ENCODE data around the gene ENPEP.
A peak's percentile ranks its signal among the peaks of the same experiment; 100 is the strongest.

The ENPEP gene

DNA sequence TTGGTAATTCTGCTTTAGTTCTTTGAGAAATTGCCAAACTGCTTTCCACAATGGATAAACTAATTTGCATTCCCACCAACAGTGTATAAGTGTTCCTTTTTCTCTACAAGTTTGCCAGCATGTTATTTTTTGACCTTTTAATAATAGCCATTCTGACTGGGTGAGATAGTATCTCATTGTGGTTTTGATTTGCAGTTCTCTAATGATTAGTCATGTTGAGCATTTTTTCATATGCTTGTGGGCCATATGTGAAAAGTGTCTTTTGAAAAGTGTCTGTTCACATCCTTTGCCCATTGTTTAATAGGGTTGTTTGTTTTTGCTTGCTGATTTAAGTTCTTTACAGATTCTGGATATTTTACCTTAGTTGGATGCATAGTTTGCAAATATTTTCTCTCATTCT is 25.9 kb downstream of the ENPEP start:
- no peak for DNase-seq
- peaks cover 18% of the 10 kb centered on the region for H3K9me3 Mint-ChIP-seq
- peaks cover 7% of the 10 kb centered on the region for H3K36me3 Mint-ChIP-seq (ENCODE audit: low read depth)
- peaks cover 18% of the 10 kb centered on the region for H3K4me1 Mint-ChIP-seq
- no peak overlapping the region for H3K4me3 Mint-ChIP-seq
- TF ChIP-seq, protein P1, sequence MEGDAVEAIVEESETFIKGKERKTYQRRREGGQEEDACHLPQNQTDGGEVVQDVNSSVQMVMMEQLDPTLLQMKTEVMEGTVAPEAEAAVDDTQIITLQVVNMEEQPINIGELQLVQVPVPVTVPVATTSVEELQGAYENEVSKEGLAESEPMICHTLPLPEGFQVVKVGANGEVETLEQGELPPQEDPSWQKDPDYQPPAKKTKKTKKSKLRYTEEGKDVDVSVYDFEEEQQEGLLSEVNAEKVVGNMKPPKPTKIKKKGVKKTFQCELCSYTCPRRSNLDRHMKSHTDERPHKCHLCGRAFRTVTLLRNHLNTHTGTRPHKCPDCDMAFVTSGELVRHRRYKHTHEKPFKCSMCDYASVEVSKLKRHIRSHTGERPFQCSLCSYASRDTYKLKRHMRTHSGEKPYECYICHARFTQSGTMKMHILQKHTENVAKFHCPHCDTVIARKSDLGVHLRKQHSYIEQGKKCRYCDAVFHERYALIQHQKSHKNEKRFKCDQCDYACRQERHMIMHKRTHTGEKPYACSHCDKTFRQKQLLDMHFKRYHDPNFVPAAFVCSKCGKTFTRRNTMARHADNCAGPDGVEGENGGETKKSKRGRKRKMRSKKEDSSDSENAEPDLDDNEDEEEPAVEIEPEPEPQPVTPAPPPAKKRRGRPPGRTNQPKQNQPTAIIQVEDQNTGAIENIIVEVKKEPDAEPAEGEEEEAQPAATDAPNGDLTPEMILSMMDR (IDR thresholded peaks at IDR 0.05) = no peak
- H3K27me3 Mint-ChIP-seq (ENCODE audit: low read depth, poor library complexity) = peaks cover 5% of the 10 kb centered on the region
- no peak overlapping the region for H3K27ac Mint-ChIP-seq

DNA sequence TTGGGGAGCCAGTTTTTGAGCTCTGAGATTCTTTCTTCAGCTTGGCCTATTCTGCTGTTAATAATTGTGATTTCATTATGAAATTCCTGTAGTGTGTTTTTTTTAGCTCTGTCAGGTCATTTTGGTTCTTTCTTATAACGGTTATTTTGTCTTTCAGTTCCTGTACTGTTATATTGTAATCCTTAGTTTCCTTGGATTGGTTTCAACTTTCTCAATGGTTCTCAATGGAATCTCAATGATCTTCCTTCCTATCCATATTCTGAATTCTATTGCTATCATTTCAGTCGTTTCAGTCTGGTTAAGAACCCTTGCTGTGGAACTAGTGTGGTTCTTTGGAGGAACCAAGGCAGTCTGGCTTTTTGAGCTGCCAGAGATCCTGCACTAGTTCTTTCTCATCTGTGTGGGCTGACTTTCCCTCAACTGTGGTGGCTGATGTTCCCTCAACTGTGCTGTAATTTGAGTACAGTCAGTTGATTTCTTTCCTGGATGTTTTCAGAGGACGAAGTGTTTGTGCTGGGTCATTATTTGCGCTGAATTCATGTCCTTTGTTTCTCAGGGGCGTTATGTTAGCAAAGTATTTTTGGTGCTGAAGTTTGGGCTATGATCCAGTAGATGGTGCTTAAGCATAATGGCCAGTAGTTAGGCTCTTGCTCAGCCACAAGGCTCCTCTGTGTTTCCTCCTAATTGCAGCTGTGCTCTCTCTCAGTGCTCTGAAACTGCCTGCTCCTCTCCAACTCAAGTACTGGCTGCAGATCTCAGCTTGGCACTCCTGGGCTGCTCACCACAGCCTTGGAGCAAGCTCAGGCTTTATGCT is 27.5 kb downstream of the ENPEP start:
- TF ChIP-seq, protein P1 (IDR thresholded peaks at IDR 0.05) = no peak
- H3K4me1 Mint-ChIP-seq = peaks cover 18% of the 10 kb centered on the region
- H3K27me3 Mint-ChIP-seq (ENCODE audit: low read depth, poor library complexity) = peaks cover 5% of the 10 kb centered on the region
- no peak for DNase-seq
- H3K4me3 Mint-ChIP-seq = no peak overlapping the region
- peak overlapping the region; percentile 60 for H3K27ac Mint-ChIP-seq
- peaks cover 7% of the 10 kb centered on the region for H3K36me3 Mint-ChIP-seq (ENCODE audit: low read depth)
- peaks cover 18% of the 10 kb centered on the region for H3K9me3 Mint-ChIP-seq

DNA sequence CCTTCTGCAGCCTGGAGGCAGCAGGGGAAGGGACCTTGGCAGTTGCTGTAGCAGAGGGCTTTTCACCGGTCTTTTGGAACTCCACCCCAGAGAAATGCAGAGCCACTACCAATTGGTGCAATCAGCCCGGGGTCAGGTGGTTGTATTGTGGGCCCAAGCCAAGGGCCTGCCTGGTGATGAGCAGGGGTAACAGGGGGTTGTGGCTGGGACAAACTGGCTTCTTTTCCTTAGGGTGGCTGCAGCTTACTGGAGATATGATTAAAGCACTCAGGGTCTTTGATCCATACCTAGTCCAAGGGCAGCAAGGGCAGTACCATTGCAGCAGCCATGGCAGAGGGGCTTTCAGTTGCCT is 28.1 kb downstream of the ENPEP start:
- H3K36me3 Mint-ChIP-seq (ENCODE audit: low read depth) = peaks cover 7% of the 10 kb centered on the region
- no peak overlapping the region for H3K4me3 Mint-ChIP-seq
- TF ChIP-seq, protein P1 (IDR thresholded peaks at IDR 0.05) = no peak
- H3K27ac Mint-ChIP-seq = no peak overlapping the region
- H3K9me3 Mint-ChIP-seq = peaks cover 18% of the 10 kb centered on the region
- H3K27me3 Mint-ChIP-seq (ENCODE audit: low read depth, poor library complexity) = peaks cover 5% of the 10 kb centered on the region
- no peak for DNase-seq
- H3K4me1 Mint-ChIP-seq = peaks cover 18% of the 10 kb centered on the region

DNA sequence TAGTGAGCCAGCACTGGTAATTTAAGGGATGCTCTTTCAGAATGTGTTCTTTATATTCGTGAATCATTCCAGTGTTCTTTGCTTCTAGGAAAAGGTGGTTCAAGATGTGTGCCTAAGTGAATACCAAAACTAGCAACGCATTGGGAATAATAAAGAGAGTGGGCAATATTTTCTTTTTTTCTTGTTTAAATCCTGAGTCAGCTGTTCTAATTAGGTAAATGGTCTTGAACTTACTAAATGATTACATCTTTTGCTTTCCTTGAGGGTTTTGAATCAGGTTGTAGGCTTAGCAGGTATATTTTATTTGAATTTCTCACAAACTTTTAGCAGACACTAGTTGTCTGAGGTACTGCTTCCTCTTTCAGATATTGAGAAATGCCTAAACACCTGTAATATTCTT is 29.5 kb downstream of the ENPEP start:
- TF ChIP-seq, protein P1 (IDR thresholded peaks at IDR 0.05) = no peak
- H3K4me3 Mint-ChIP-seq = no peak overlapping the region
- H3K36me3 Mint-ChIP-seq (ENCODE audit: low read depth) = peaks cover 7% of the 10 kb centered on the region
- H3K27ac Mint-ChIP-seq = no peak overlapping the region
- no peak for DNase-seq
- peaks cover 18% of the 10 kb centered on the region for H3K9me3 Mint-ChIP-seq
- peaks cover 18% of the 10 kb centered on the region for H3K4me1 Mint-ChIP-seq
- peaks cover 5% of the 10 kb centered on the region for H3K27me3 Mint-ChIP-seq (ENCODE audit: low read depth, poor library complexity)

DNA sequence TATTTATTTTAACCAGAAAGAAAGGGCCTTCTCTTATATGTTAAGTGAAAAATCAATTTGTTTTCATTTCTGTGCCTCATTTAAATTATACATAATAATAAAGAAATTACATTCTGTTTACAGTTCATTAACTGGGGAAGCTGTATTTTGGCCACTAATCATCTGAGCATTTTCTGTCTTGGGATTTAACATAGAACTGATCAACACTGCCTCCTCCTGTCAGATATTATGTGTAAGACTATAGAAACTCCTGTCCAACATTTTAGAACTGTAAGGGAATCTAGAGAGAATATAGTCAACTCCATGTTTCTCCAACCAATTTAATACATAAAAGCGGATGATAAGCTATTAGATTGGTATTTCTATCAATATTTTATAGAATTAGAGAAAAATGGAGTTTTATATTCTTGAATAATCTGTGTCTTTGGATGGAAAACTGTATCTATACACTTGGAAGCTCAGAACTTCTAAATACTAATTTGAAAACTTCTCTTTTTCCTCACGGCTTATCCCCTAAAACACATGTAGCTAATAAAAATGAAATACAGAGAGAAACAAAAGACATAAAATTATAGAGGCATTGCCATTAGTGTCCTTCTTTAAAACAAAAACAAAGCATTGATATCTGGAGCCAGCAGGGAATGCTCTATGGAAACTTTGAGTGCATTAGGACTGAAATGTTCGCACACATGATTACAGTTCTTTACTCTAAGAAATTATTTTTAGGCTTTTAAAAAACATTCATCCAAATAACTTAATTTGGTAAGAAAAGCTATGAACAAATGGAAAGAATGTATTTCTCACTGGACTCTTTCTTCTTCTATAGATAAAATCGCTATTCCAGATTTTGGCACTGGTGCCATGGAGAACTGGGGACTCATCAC is 33.1 kb downstream of the ENPEP start:
- DNase-seq = no peak
- Mint-ChIP-seq H3K27ac (no peak overlapping the region), H3K4me3 (no peak overlapping the region), H3K36me3 (ENCODE audit: low read depth) (no peaks in the 10 kb centered on the region), H3K4me1 (peaks cover 8% of the 10 kb centered on the region), H3K27me3 (ENCODE audit: low read depth, poor library complexity) (no peaks in the 10 kb centered on the region), H3K9me3 (no peaks in the 10 kb centered on the region)
- TF ChIP-seq, protein P1 (IDR thresholded peaks at IDR 0.05) = peak; percentile 35
